K562 (cell line): ENCODE results near the gene PRKAG2. TPM values are rescaled to one million over a fixed set of nuclear protein-coding genes. Genes with fewer than 3 reads are reported as not detected.

Experiments
- BHLHE40 ChIP-seq: IDR thresholded peaks from 2 replicates; pipeline ENCODE4 v1.6.1; 2011; ENCODE audit warnings: low read length, improper control_type of control experiment
- GTF2E2 ChIP-seq: fragments of 200-800 bp; sonication (Bioruptor generic); IDR thresholded peaks from 2 replicates; pipeline ENCODE4 v1.6.1; 2016; ENCODE audit warnings: missing genetic modification characterization, missing compliant biosample characterization
- NFATC3 ChIP-seq: fragments of 450-650 bp; IDR thresholded peaks from 2 replicates; pipeline ENCODE4 v1.6.1; 2017; ENCODE audit warnings: mild to moderate bottlenecking
- NFXL1 ChIP-seq: fragments of 450-650 bp; formaldehyde crosslinking; IDR thresholded peaks from 2 replicates; pipeline ENCODE4 v1.4.0; 2021; ENCODE audit warnings: mild to moderate bottlenecking
- PHF21A ChIP-seq: fragments of 450-650 bp; IDR thresholded peaks from 2 replicates; pipeline ENCODE4 v1.6.1; 2017; ENCODE audit warnings: low read depth, borderline replicate concordance
- POLR3A ChIP-seq: IDR thresholded peaks from 2 replicates; pipeline ENCODE4 v1.6.1; 2011; ENCODE audit warnings: borderline replicate concordance, mild to moderate bottlenecking, moderate library complexity; ENCODE audit not compliant: insufficient read length, insufficient read depth; ENCODE audit errors: extremely low read depth
- SMARCA4 ChIP-seq: fragments of 450-650 bp; IDR thresholded peaks from 2 replicates; pipeline ENCODE4 v1.6.1; 2016
- TFAM ChIP-seq: fragments of 250-450 bp; sonication (Bioruptor Pico); conservative IDR thresholded peaks from 2 replicates; pipeline ENCODE4 v1.5.0; 2021; ENCODE audit warnings: mild to moderate bottlenecking, moderate library complexity
- ZFP1 ChIP-seq: fragments of 450-650 bp; formaldehyde crosslinking; IDR thresholded peaks from 2 replicates; pipeline ENCODE4 v1.4.0; 2020; ENCODE audit warnings: mild to moderate bottlenecking, mixed read lengths
- ZNF121 ChIP-seq: sonication (generic); formaldehyde crosslinking; conservative IDR thresholded peaks from 2 replicates; pipeline ENCODE4 v1.8.0; 2022; ENCODE audit warnings: missing genetic modification reagents
- polyA plus RNA-seq, 8 experiments: library from polyadenylated mRNA; depleted of rRNA in 4 of 8; stranded (reverse) in 5 of 8; unstranded in 3 of 8; fragments of >200 nt; fragmentation: Nextera tagmentation in 2 of 8; fragmentation: Illumina TruSeq in 1 of 8; extraction: Ambion mirVana in 2 of 8; extraction: Trizol in 1 of 8; gene quantifications; 2 replicates each; pipeline versions ENCODE4 v1.2.1 to v1.2.3, GENCODE V29; 2011 to 2014; ENCODE audit warnings: inconsistent platforms in 1 of 8, missing spikeins in 1 of 8
- total RNA-seq, 7 experiments: library from RNA; depleted of rRNA in 6 of 7; stranded (reverse); fragments of >200 nt in 6 of 7; fragmentation: Illumina TruSeq in 2 of 7; extraction: Trizol in 2 of 7; gene quantifications; 2 replicates each; pipeline versions ENCODE4 v1.2.1 to v1.2.3, GENCODE V29; 2011 to 2021; ENCODE audit warnings: low replicate concordance in 1 of 7
- TF ChIP-seq, protein P1 (sequence below): sonication (generic); formaldehyde crosslinking; IDR thresholded peaks from 2 replicates; pipeline ENCODE4 v1.8.0; 2023; ENCODE audit warnings: mild to moderate bottlenecking, missing genetic modification reagents
- TF ChIP-seq, protein P2 (sequence below): fragments of 450-650 bp; IDR thresholded peaks from 2 replicates; pipeline ENCODE4 v1.7.1; 2018; ENCODE audit warnings: mild to moderate bottlenecking, low read depth; ENCODE audit not compliant: partially characterized antibody
- TF ChIP-seq, protein P3 (sequence below): fragments of 250-450 bp; sonication (Bioruptor Pico); IDR thresholded peaks from 2 replicates; pipeline ENCODE4 v1.9.0; 2021; ENCODE audit warnings: mild to moderate bottlenecking, inconsistent platforms
- TF ChIP-seq, protein P4 (sequence below): fragments of 450-650 bp; IDR thresholded peaks from 2 replicates; pipeline ENCODE4 v1.6.1; 2018; ENCODE audit not compliant: partially characterized antibody

PRKAG2 gene
- total and polyA plus RNA-seq, 9 of the 15 experiments (the other 6 are each of a cell fraction or from before 2014, with no cell fraction given): 0.99 to 5.6 (median 3.3) TPM

DNA sequence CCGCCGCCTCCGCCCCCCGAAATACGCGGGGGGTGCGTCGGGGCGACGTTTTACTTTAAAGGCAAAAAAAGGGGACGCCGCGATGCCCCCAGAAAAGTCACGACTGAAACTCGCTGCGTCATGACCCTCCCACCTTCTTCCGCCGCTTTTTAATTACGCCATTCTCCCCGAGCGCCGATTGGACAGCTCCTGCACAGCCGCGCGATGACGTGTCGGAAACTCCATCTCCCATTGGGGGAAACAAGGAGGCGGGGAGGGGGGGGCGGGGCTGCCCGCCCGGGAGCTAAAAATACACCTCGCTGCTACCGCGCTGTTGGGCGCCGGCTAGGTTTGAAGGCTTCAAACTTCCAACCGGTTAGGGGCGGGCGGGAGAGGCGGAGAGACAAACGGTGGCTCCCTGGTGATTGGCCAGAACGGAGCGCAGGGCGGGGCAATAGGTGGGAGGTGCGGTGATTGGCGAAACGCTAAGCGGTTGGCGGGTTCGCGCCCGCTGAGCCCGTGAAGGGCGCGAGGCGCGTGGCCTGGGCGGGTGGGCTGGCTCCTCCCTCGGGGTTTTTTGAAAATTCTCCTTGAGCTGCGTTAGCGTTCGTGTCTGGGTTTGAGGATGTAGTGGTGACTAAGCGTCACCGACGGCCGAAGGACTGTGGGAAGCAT lies 357.0 kb downstream of the PRKAG2 start, which contains the start of gene RHEB (continued):
- 0 out of 2 replicates have a peak, but pooled peaks have one; percentile 27 for TF ChIP-seq PHF21A
- TF ChIP-seq NFATC3: no peak
- TF ChIP-seq, protein P1, sequence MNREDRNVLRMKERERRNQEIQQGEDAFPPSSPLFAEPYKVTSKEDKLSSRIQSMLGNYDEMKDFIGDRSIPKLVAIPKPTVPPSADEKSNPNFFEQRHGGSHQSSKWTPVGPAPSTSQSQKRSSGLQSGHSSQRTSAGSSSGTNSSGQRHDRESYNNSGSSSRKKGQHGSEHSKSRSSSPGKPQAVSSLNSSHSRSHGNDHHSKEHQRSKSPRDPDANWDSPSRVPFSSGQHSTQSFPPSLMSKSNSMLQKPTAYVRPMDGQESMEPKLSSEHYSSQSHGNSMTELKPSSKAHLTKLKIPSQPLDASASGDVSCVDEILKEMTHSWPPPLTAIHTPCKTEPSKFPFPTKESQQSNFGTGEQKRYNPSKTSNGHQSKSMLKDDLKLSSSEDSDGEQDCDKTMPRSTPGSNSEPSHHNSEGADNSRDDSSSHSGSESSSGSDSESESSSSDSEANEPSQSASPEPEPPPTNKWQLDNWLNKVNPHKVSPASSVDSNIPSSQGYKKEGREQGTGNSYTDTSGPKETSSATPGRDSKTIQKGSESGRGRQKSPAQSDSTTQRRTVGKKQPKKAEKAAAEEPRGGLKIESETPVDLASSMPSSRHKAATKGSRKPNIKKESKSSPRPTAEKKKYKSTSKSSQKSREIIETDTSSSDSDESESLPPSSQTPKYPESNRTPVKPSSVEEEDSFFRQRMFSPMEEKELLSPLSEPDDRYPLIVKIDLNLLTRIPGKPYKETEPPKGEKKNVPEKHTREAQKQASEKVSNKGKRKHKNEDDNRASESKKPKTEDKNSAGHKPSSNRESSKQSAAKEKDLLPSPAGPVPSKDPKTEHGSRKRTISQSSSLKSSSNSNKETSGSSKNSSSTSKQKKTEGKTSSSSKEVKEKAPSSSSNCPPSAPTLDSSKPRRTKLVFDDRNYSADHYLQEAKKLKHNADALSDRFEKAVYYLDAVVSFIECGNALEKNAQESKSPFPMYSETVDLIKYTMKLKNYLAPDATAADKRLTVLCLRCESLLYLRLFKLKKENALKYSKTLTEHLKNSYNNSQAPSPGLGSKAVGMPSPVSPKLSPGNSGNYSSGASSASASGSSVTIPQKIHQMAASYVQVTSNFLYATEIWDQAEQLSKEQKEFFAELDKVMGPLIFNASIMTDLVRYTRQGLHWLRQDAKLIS (CRISPR knock-in tag): peak; percentile 68
- no peak for TF ChIP-seq POLR3A
- TF ChIP-seq, protein P2, sequence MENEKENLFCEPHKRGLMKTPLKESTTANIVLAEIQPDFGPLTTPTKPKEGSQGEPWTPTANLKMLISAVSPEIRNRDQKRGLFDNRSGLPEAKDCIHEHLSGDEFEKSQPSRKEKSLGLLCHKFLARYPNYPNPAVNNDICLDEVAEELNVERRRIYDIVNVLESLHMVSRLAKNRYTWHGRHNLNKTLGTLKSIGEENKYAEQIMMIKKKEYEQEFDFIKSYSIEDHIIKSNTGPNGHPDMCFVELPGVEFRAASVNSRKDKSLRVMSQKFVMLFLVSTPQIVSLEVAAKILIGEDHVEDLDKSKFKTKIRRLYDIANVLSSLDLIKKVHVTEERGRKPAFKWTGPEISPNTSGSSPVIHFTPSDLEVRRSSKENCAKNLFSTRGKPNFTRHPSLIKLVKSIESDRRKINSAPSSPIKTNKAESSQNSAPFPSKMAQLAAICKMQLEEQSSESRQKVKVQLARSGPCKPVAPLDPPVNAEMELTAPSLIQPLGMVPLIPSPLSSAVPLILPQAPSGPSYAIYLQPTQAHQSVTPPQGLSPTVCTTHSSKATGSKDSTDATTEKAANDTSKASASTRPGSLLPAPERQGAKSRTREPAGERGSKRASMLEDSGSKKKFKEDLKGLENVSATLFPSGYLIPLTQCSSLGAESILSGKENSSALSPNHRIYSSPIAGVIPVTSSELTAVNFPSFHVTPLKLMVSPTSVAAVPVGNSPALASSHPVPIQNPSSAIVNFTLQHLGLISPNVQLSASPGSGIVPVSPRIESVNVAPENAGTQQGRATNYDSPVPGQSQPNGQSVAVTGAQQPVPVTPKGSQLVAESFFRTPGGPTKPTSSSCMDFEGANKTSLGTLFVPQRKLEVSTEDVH: peak; percentile 76
- no peak for TF ChIP-seq ZNF121 (CRISPR knock-in tag)
- TF ChIP-seq, protein P3, sequence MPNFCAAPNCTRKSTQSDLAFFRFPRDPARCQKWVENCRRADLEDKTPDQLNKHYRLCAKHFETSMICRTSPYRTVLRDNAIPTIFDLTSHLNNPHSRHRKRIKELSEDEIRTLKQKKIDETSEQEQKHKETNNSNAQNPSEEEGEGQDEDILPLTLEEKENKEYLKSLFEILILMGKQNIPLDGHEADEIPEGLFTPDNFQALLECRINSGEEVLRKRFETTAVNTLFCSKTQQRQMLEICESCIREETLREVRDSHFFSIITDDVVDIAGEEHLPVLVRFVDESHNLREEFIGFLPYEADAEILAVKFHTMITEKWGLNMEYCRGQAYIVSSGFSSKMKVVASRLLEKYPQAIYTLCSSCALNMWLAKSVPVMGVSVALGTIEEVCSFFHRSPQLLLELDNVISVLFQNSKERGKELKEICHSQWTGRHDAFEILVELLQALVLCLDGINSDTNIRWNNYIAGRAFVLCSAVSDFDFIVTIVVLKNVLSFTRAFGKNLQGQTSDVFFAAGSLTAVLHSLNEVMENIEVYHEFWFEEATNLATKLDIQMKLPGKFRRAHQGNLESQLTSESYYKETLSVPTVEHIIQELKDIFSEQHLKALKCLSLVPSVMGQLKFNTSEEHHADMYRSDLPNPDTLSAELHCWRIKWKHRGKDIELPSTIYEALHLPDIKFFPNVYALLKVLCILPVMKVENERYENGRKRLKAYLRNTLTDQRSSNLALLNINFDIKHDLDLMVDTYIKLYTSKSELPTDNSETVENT: no peak
- TF ChIP-seq ZFP1 (CRISPR knock-in tag): no peak
- TF ChIP-seq, protein P4, sequence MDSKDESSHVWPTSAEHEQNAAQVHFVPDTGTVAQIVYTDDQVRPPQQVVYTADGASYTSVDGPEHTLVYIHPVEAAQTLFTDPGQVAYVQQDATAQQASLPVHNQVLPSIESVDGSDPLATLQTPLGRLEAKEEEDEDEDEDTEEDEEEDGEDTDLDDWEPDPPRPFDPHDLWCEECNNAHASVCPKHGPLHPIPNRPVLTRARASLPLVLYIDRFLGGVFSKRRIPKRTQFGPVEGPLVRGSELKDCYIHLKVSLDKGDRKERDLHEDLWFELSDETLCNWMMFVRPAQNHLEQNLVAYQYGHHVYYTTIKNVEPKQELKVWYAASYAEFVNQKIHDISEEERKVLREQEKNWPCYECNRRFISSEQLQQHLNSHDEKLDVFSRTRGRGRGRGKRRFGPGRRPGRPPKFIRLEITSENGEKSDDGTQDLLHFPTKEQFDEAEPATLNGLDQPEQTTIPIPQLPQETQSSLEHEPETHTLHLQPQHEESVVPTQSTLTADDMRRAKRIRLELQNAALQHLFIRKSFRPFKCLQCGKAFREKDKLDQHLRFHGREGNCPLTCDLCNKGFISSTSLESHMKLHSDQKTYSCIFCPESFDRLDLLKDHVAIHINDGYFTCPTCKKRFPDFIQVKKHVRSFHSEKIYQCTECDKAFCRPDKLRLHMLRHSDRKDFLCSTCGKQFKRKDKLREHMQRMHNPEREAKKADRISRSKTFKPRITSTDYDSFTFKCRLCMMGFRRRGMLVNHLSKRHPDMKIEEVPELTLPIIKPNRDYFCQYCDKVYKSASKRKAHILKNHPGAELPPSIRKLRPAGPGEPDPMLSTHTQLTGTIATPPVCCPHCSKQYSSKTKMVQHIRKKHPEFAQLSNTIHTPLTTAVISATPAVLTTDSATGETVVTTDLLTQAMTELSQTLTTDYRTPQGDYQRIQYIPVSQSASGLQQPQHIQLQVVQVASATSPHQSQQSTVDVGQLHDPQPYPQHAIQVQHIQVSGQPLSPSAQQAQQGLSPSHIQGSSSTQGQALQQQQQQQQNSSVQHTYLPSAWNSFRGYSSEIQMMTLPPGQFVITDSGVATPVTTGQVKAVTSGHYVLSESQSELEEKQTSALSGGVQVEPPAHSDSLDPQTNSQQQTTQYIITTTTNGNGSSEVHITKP: no peak
- peak; percentile 72; the same call in 1 of the 2 replicates for TF ChIP-seq GTF2E2 (tag)
- TF ChIP-seq TFAM (CRISPR knock-in tag): no peak
- no peak for TF ChIP-seq SMARCA4
- TF ChIP-seq BHLHE40: no peak
- TF ChIP-seq NFXL1 (CRISPR knock-in tag): no peak
